Measurements from ENCODE around the gene UBE2L5. TPM values are rescaled to one million over a fixed set of nuclear protein-coding genes. Genes with fewer than 3 reads are reported as not detected.

UBE2L5 gene
- total RNA-seq, 1 experiment from 2014 or later, result 0.13 TPM

GRCh38 chr13:30477346-30478195 is 55.3 kb downstream of the UBE2L5 start:
- Mint-ChIP-seq H3K27ac (peak overlapping the region; percentile 88), H3K36me3 (no peaks in the 10 kb centered on the region), H3K9me3 (no peaks in the 10 kb centered on the region), H3K4me3 (peak overlapping the region; percentile 19; the same call in 1 of the 2 replicates), H3K4me1 (peaks cover 39% of the 10 kb centered on the region), H3K27me3 (ENCODE audit: low read depth) (no peaks in the 10 kb centered on the region)
- ATAC-seq (peak; percentile 86), DNase-seq (ENCODE audit: low spot score) (peak; percentile 29)
- TF ChIP-seq ZNF219 (CRISPR knock-in tag; IDR thresholded peaks at IDR 0.05; ENCODE audit: borderline replicate concordance) (no peak), ZNF121 (CRISPR knock-in tag; IDR thresholded peaks at IDR 0.05) (peak; percentile 90), ZNF263 (CRISPR knock-in tag; IDR thresholded peaks at IDR 0.05; ENCODE audit: low read depth) (no peak), ZBTB43 (CRISPR knock-in tag; IDR thresholded peaks at IDR 0.05) (no peak), E2F5 (CRISPR knock-in tag; IDR thresholded peaks at IDR 0.05) (no peak)
- ChIA-PET CTCF (interaction anchor here (2.5 kb wide), 1 partner anchor 345 kb away, joined by 10 read pairs; no protein-coding TSS in a partner anchor), POLR2A (interaction anchor here (1.4 to 1.5 kb wide), 2 partner anchors 12 to 55 kb away, joined by 3 to 5 read pairs; partner anchors contain the start of genes HMGB1 and UBE2L5)

Other genes with a start within 250 kb of the UBE2L5 start
- 13.2 to 14.2 TPM (median 13.4 TPM) in 3 replicates for gene KATNAL1, start 114.9 kb upstream of the UBE2L5 start, total RNA-seq (2021)
- gene HMGB1, start 43.4 kb downstream of the UBE2L5 start, total RNA-seq (2021), result 611 to 640 TPM (median 616 TPM) in 3 replicates
- 14.3 to 15.9 TPM (median 15.4 TPM) in 3 replicates for gene USPL1, start 195.4 kb downstream of the UBE2L5 start, total RNA-seq (2021)

Measured in WTC11 (cell line).